ENCODE measurements around the gene ARCN1.

The ARCN1 gene

DNA sequence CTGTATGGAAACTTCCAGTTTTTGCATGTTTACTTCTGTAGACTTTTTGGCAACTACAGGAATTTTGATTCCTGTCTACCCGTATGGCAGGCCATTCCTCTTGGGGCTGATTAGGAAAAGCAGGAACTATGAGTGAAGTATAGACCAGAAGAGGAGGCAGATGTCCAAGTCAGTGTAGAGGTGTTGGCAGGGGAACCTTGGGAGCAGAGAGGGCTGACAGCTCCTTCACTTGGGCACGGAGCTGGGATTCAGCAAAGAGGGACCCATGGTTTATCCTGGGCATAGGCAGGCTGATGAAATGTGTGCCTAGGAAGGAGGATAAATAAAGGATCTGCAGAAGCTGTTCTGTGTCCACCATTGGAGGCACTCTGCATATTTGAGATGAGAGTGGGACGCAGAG lies 74.2 kb downstream of the ARCN1 start:
- FAIRE-seq (no peak), DNase-seq (ENCODE audit: insufficient read length, low spot score) (no peak)
- TF ChIP-seq, protein P1, sequence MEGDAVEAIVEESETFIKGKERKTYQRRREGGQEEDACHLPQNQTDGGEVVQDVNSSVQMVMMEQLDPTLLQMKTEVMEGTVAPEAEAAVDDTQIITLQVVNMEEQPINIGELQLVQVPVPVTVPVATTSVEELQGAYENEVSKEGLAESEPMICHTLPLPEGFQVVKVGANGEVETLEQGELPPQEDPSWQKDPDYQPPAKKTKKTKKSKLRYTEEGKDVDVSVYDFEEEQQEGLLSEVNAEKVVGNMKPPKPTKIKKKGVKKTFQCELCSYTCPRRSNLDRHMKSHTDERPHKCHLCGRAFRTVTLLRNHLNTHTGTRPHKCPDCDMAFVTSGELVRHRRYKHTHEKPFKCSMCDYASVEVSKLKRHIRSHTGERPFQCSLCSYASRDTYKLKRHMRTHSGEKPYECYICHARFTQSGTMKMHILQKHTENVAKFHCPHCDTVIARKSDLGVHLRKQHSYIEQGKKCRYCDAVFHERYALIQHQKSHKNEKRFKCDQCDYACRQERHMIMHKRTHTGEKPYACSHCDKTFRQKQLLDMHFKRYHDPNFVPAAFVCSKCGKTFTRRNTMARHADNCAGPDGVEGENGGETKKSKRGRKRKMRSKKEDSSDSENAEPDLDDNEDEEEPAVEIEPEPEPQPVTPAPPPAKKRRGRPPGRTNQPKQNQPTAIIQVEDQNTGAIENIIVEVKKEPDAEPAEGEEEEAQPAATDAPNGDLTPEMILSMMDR (IDR thresholded peaks at IDR 0.05; ENCODE audit: insufficient read depth, missing control alignments) = no peak

DNA sequence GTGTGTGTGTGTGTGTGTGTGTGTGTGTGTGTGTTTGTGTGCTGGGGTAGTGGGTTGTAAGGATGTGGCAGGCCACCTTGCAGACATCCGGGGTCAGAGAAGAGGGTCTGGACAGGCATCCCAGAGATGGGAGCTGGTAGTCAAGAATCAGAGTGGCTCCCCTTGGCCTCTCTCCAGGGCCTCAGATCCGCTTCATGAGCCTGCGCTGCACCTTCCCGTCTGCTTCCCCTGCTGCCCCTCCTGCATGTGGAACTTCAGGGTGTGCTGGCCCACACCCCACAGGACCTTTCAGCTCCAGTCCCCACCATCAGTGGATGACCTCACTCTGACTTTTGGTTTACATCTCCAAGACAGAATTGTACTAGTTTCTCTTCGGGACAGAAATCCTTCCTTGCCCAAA lies 76.1 kb downstream of the ARCN1 start:
- TF ChIP-seq, protein P1 (IDR thresholded peaks at IDR 0.05; ENCODE audit: insufficient read depth, missing control alignments) = no peak
- FAIRE-seq = no peak
- DNase-seq (ENCODE audit: insufficient read length, low spot score) = no peak

DNA sequence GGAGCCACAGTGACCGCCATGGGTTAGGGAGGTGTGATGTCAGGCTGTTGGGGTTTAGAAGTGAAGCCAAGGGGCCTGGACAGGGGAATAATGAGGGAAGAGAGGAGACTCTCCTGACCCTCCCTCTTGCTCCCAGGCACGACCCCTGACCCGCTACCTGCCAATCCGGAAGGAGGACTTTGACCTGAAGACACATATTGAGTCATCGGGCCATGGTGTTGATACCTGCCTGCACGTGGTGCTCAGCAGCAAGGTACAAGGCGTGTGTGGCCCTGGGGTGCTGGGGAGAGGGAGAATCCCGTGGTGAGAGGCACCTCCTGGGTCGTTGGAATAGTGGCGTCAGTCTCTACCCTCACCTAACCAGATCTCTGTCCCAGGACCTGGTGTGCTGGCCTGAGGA lies 77.7 kb downstream of the ARCN1 start:
- no peak for FAIRE-seq
- TF ChIP-seq, protein P1 (IDR thresholded peaks at IDR 0.05; ENCODE audit: insufficient read depth, missing control alignments) = no peak

GRCh38 chr11:118650366-118650765 lies 78.2 kb downstream of the ARCN1 start:
- DNase-seq (ENCODE audit: insufficient read length, low spot score) (no peak), FAIRE-seq (no peak)
- TF ChIP-seq, protein P1 (IDR thresholded peaks at IDR 0.05; ENCODE audit: insufficient read depth, missing control alignments) = no peak

More for the DNA sequence above, 77.7 kb downstream of the ARCN1 start:
- DNase-seq (ENCODE audit: insufficient read length, low spot score) = no peak

GRCh38 chr11:118651820-118652219 lies 79.6 kb downstream of the ARCN1 start:
- TF ChIP-seq, protein P1 (IDR thresholded peaks at IDR 0.05; ENCODE audit: insufficient read depth, missing control alignments) = no peak
- DNase-seq (ENCODE audit: insufficient read length, low spot score) = no peak
- FAIRE-seq = no peak

All from D721Med (cell line).